ENCODE measurements around the gene ITFG1. TPM values are rescaled to one million over a fixed set of nuclear protein-coding genes. Genes with fewer than 3 reads are reported as not detected.

ITFG1 gene
- total and polyA plus RNA-seq, 2 of the 13 experiments (the other 11 are each of a cell fraction or from before 2014, with no cell fraction given), result 74.5 to 150 TPM

- H3K9ac ChIP-seq (ENCODE audit: insufficient read depth, low read depth, low read length), result no peak overlapping the region
- DNase-seq (ENCODE audit: low spot score) (no peak), FAIRE-seq (no peak), ATAC-seq (no peak; the same call in 2 of the 3 replicates)
- WGBS (ENCODE audit: low lambda C conversion rate), result 83% methylated on average over 2 of the region's 2 CpGs
- intact Hi-C loops (cut with micrococcal nuclease; ENCODE audit: unreplicated experiment) (no loop called here), in situ Hi-C loops (cut with HindIII; ENCODE audit: extremely low pct_ligation_motif_present, low pct_unique_long_range_greater_than_20kb) (no loop called here)
- ChIA-PET CTCF (ENCODE audit: low intra/inter-chr PET ratio, low total read pairs) (no interaction called here), POLR2A (interaction anchor here (1.6 to 2.6 kb wide), 2 partner anchors 27 to 46 kb away, joined by 4 to 9 read pairs; partner anchors contain the start of genes ITFG1 and PHKB)
- peaks cover 14 to 37% of the 10 kb centered on the region in 2 experiments for H3K36me3 ChIP-seq (replicated peaks in 1 of 2; ENCODE audit: control insufficient read depth in 1 of 2, insufficient read depth in 2 of 2, low read length in 2 of 2)
- no peaks in the 10 kb centered on the region for H3K79me2 ChIP-seq (ENCODE audit: insufficient read depth, low read length)
- no peak overlapping the region for H3K4me2 ChIP-seq (ENCODE audit: low read depth, low read length)
- TF ChIP-seq MED1 (CRISPR knock-in tag; IDR thresholded peaks at IDR 0.05), result peak; percentile 38; the same call in 1 of the 2 replicates
- 0 out of 2 replicates have a peak, but pooled peaks have one; percentile 23 for TF ChIP-seq ZMYM3 (CRISPR knock-in tag; IDR thresholded peaks at IDR 0.05)
- TF ChIP-seq CENPT (CRISPR knock-in tag; IDR thresholded peaks at IDR 0.05; ENCODE audit: low read depth), result no peak
- peak; percentile 34; the same call in 1 of the 2 replicates for TF ChIP-seq NR2F6 (IDR thresholded peaks at IDR 0.05)
- TF ChIP-seq NR2F6 (CRISPR knock-in tag; IDR thresholded peaks at IDR 0.05), result peak; percentile 52
- TF ChIP-seq, protein P1, sequence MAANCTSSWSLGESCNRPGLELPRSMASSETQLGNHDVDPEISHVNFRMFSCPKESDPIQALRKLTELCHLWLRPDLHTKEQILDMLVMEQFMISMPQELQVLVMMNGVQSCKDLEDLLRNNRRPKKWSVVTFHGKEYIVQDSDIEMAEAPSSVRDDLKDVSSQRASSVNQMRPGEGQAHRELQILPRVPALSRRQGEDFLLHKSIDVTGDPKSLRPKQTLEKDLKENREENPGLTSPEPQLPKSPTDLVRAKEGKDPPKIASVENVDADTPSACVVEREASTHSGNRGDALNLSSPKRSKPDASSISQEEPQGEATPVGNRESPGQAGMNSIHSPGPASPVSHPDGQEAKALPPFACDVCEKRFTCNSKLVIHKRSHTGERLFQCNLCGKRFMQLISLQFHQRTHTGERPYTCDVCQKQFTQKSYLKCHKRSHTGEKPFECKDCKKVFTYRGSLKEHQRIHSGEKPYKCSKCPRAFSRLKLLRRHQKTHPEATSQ (CRISPR knock-in tag; IDR thresholded peaks at IDR 0.05; ENCODE audit: borderline replicate concordance), result no peak
- TF ChIP-seq ZMYM4 (CRISPR knock-in tag; IDR thresholded peaks at IDR 0.05), result peak; percentile 45; the same call in 1 of the 2 replicates
- peak; percentile 61 for TF ChIP-seq RARA (CRISPR knock-in tag; IDR thresholded peaks at IDR 0.05)
- peak; percentile 36; the same call in 1 of the 2 replicates for TF ChIP-seq SALL1 (CRISPR knock-in tag; IDR thresholded peaks at IDR 0.05)
- TF ChIP-seq PHF20 (CRISPR knock-in tag; IDR thresholded peaks at IDR 0.05), result no peak
- TF ChIP-seq ZNF841 (CRISPR knock-in tag; IDR thresholded peaks at IDR 0.05; ENCODE audit: borderline replicate concordance), result no peak
- peak; percentile 48; the same call in 1 of the 2 replicates for TF ChIP-seq RXRB (CRISPR knock-in tag; IDR thresholded peaks at IDR 0.05; ENCODE audit: borderline replicate concordance)
- TF ChIP-seq THRA (CRISPR knock-in tag; IDR thresholded peaks at IDR 0.05; ENCODE audit: borderline replicate concordance), result peak; percentile 45; the same call in 1 of the 2 replicates
- peak; percentile 84 for TF ChIP-seq ZNF770 (CRISPR knock-in tag; IDR thresholded peaks at IDR 0.05)
- H3K4me3 ChIP-seq (replicated peaks in 1 of 3; ENCODE audit: insufficient read depth in 1 of 3, low read depth in 2 of 3, low read length in 3 of 3), result no peak overlapping the region
- peaks cover 9% of the 10 kb centered on the region for H3K4me1 ChIP-seq (ENCODE audit: insufficient read depth, low read length)
- H3K27ac ChIP-seq (ENCODE audit: extremely low read length, insufficient read depth, low read length), result peak overlapping the region; percentile 0
- no peaks in the 10 kb centered on the region for H4K20me1 ChIP-seq (ENCODE audit: insufficient read depth, low read length)
- no TSS peak for BruUV-seq (replicated peaks)
- H2AFZ ChIP-seq (ENCODE audit: low read length), result no peak overlapping the region
- H3K27me3 ChIP-seq (ENCODE audit: control insufficient read depth in 1 of 2, insufficient read depth in 2 of 2, low read length in 2 of 2), result no peaks in the 10 kb centered on the region
- no peaks in the 10 kb centered on the region for H3K9me3 ChIP-seq (ENCODE audit: low read length)
Observed at GRCh38 chr16:47506800-47507199, 45.9 kb upstream of the ITFG1 start.

Data from HepG2 (cell line).